ENCODE data around the gene CPNE4.

GRCh38 chr3:131716007-131716406 is 318.8 kb downstream of the CPNE4 start:
- TF ChIP-seq CTCF (conservative IDR thresholded peaks at IDR 0.05; ENCODE audit: low read length) (no peak), EZH2phosphoT487 (IDR thresholded peaks at IDR 0.05; ENCODE audit: borderline replicate concordance) (no peak)
